ENCODE results near the gene ST6GALNAC6.
"Not testable (repeated sequence)": the region's sequence is repeated elsewhere in the genome, so short reads cannot be mapped to it uniquely, and the experiment has no call there.

The ST6GALNAC6 gene

DNA sequence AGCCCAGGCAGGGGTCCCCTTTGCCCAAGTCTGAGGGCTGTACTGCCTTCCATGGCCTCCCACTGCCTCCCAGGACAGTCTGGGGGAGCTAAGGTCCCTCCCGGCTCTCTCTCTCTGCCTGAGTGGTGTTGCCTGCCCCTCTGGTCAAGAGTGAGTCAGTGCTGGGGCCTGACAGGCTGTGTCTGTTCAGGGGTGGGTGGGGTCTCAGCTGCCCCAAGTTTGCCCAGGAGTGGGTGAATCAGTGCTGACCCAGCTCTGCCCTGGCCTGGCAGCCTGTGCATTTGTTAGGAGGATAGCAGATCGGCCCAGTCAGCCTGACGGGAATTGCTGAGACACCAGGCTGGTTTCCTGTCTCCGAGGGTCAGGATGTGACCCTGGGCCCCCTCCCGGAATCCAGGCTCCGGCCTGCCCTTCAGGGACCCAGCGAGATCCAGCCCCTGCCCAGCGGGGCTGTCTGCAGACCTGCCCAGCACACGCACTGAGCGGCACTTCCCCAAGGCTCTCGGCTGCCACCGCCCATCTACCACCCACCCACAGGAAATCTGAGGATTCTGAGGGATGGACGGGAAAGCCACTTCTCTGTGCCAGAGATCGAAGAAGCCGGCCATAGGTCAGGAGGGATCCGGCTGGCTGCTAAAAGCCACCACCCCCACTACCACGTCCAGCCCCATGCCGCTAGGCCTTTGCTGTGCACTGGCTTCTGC is 60.9 kb downstream of the ST6GALNAC6 start:
- H3K4me1 Mint-ChIP-seq = peaks cover 25% of the 10 kb centered on the region
- H3K27ac Mint-ChIP-seq = peak overlapping the region; percentile 26
- no peak for ATAC-seq
- no peaks in the 10 kb centered on the region for H3K27me3 Mint-ChIP-seq
- H3K9me3 Mint-ChIP-seq = no peaks in the 10 kb centered on the region
- no peak overlapping the region for H3K4me3 Mint-ChIP-seq
- H3K36me3 Mint-ChIP-seq = no peaks in the 10 kb centered on the region

DNA sequence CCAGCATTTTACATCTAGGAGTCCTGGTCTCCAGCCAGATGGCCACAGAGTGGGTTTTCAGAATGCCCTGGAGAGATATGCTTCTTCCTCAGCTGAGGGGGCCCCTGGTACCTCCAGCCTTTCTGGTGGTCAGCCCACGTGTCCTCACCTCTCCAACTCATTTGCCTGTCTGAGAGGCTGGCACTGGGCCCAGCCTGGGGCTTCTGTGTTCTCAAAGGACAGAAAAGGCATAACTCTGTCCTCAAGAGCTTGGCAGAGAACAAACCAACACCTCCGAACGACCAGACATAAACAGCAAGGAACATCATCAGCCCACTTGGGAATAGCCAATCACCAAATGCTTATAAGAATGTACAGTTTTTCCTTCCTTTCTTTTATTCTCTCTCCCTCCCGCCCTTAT is 62.1 kb downstream of the ST6GALNAC6 start:
- H3K4me1 Mint-ChIP-seq = peaks cover 29% of the 10 kb centered on the region
- no peak for ATAC-seq
- no peaks in the 10 kb centered on the region for H3K27me3 Mint-ChIP-seq
- no peaks in the 10 kb centered on the region for H3K9me3 Mint-ChIP-seq
- no peak overlapping the region for H3K27ac Mint-ChIP-seq
- H3K36me3 Mint-ChIP-seq = no peaks in the 10 kb centered on the region
- H3K4me3 Mint-ChIP-seq = no peak overlapping the region

DNA sequence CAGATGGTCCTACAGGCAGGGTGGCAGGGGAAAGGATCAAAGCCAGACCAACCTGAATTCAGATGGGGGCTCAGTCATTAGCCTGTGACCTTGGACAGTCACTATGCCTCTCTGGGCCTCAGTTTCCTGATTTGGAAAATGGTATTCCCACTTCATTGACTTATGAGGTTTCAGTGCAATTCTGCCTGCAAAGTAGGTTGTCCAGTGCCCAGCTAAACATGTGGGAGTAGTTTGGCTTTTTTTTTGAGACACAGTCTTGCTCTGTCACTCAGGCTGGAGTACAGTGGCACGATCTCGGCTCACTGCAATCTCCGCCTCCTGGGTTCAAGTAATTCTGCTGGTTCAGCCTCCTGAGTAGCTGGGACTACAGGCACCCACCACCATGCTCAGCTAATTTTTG is 62.8 kb downstream of the ST6GALNAC6 start:
- not testable (repeated sequence) for H3K36me3 Mint-ChIP-seq
- peak overlapping the region; percentile 75 for H3K27ac Mint-ChIP-seq

DNA sequence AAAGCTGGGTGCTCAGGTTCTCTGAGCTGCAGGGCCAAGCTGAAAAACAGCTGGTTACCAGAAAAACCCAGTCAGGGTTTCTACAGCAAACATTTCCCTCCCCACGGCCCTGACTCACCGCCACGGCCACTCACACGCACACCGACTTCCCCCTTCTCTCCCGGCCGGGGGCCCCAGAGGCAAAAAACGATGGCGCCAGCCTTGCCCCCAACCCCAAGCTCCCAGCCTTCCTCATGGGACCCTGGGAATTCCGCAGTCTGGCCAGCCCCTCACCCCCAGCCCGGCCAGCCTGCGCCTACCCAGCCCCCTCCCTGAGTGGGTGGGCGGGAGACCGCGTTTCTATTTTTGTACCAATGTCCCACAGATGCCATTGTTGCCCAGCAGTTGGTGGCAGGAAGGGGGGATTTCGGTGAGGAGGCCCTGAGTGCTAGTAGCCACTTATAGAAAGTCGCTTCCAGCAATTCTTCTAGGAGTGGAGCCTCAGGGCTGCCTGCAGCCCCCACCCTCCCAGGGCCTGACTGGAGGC is 63.3 kb downstream of the ST6GALNAC6 start:
- H3K4me1 Mint-ChIP-seq = peaks cover 29% of the 10 kb centered on the region
- no peaks in the 10 kb centered on the region for H3K36me3 Mint-ChIP-seq
- no peaks in the 10 kb centered on the region for H3K27me3 Mint-ChIP-seq
- H3K4me3 Mint-ChIP-seq = no peak overlapping the region
- ATAC-seq = peak; percentile 74
- H3K9me3 Mint-ChIP-seq = no peaks in the 10 kb centered on the region
- H3K27ac Mint-ChIP-seq = peak overlapping the region; percentile 75

More for the DNA sequence above, 62.8 kb downstream of the ST6GALNAC6 start:
- not testable (repeated sequence) for H3K4me3 Mint-ChIP-seq, ATAC-seq, H3K9me3 Mint-ChIP-seq, H3K27me3 Mint-ChIP-seq
- peaks cover 29% of the 10 kb centered on the region for H3K4me1 Mint-ChIP-seq
